OCI-LY3 (cell line): ENCODE measurements around the gene RBMS3.

Source experiments
- EZH2phosphoT487 ChIP-seq: fragments of 200-600 bp; shearing (Covaris generic); IDR thresholded peaks from 2 replicates; pipeline ENCODE4 v1.6.1; 2018; ENCODE audit warnings: antibody characterized with exemption, mixed run types, low read depth
- TF ChIP-seq, protein P1 (sequence below): fragments of 200-600, 300-600 bp; sonication (generic); IDR thresholded peaks from 2 replicates; pipeline ENCODE4 v1.5.1; 2014; ENCODE audit warnings: antibody characterized with exemption, low read length, low read depth

DNA sequence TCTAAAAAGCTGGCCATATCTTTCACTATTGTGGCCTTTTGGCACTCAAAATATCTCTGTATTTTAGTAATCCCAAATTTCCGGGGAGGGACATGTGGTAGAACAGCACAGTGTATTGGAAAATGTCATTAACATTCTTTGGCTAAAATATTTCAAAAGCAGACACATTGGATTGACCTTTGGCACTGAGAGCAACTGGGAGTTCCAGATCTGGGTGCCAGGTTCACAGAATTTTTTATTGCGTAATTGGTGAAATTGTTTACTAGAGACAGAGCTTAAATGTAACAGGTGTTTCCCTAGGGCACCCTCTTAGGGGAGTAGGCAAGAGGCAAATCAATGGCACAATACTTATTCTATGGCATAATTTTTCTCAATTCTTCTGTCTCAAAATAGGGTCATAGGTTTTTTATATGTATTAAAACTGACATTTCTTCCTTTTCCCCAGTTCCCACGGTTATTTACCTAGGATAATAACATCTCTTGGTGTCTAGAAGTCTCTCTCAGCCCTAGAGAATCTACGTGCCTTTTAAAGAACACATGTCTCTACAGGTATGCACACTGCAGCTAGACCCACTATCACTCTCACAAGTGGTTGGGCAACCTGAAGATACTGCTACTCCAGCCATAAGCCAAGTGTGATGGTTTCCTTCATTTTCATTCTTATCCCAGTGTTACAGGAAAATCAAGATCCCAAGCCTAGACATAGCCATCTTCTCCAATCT, 10.6 kb downstream of the RBMS3 start:
- TF ChIP-seq, protein P1, sequence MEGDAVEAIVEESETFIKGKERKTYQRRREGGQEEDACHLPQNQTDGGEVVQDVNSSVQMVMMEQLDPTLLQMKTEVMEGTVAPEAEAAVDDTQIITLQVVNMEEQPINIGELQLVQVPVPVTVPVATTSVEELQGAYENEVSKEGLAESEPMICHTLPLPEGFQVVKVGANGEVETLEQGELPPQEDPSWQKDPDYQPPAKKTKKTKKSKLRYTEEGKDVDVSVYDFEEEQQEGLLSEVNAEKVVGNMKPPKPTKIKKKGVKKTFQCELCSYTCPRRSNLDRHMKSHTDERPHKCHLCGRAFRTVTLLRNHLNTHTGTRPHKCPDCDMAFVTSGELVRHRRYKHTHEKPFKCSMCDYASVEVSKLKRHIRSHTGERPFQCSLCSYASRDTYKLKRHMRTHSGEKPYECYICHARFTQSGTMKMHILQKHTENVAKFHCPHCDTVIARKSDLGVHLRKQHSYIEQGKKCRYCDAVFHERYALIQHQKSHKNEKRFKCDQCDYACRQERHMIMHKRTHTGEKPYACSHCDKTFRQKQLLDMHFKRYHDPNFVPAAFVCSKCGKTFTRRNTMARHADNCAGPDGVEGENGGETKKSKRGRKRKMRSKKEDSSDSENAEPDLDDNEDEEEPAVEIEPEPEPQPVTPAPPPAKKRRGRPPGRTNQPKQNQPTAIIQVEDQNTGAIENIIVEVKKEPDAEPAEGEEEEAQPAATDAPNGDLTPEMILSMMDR: no peak
- no peak for TF ChIP-seq EZH2phosphoT487
